Kidney (tissue), 14 donors: Measurements from ENCODE around the gene PRR36. TPM values are rescaled to one million over a fixed set of nuclear protein-coding genes. Genes with fewer than 3 reads are reported as not detected.
A peak's percentile ranks its signal among the peaks of the same experiment; 100 is the strongest.

Source experiments
- DNase-seq, 5 donors: peaks; one replicate each; pipeline ENCODE4 v3.0.0-alpha.2; 2013 to 2020
- FAIRE-seq: peaks from 2 replicates; lab custom pipeline; 2012; peaks lifted over from hg19 to GRCh38; lab: Jason Lieb, UNC
- H3K27ac ChIP-seq, 2 donors: one replicate each; pipeline ENCODE4 v1.7.0; 2013; ENCODE audit warnings: low read depth in 2 of 2, low read length in 2 of 2, inconsistent platforms in 1 of 2
- H3K27me3 ChIP-seq: one replicate; pipeline ENCODE4 v1.7.1; 2013; ENCODE audit warnings: low read length, inconsistent platforms; ENCODE audit not compliant: control insufficient read depth, insufficient read depth
- H3K36me3 ChIP-seq, 3 donors: one replicate each; pipeline versions ENCODE4 v1.7.0 to v1.7.1; 2013; ENCODE audit warnings: low read length in 3 of 3, control low read depth in 1 of 3, inconsistent platforms in 1 of 3; ENCODE audit not compliant: insufficient read depth in 3 of 3, control insufficient read depth in 2 of 3
- H3K4me1 ChIP-seq, 3 donors: one replicate each; pipeline versions ENCODE4 v1.7.0 to v1.7.1; 2013; ENCODE audit warnings: low read length in 3 of 3, inconsistent platforms in 1 of 3, low read depth in 1 of 3; ENCODE audit not compliant: control insufficient read depth in 2 of 3, insufficient read depth in 2 of 3
- H3K4me3 ChIP-seq, 3 donors: one replicate each; pipeline versions ENCODE4 v1.7.0 to v1.8.1; 2013; ENCODE audit warnings: low read length in 3 of 3, control low read depth in 1 of 3, inconsistent platforms in 1 of 3
- H3K9ac ChIP-seq, 3 donors: one replicate each; pipeline versions ENCODE4 v1.7.0 to v1.7.1; 2013; ENCODE audit warnings: low read length in 3 of 3, control low read depth in 1 of 3, inconsistent platforms in 1 of 3
- H3K9me3 ChIP-seq, 3 donors: one replicate each; pipeline versions ENCODE4 v1.7.0 to v1.7.1; 2013; ENCODE audit warnings: low read length in 3 of 3, control low read depth in 1 of 3, inconsistent platforms in 1 of 3; ENCODE audit not compliant: control insufficient read depth in 2 of 3, insufficient read depth in 1 of 3
- CTCF ChIP-seq: IDR thresholded peaks from 3 replicates; pipeline ENCODE4 v1.5.1; 2012; ENCODE audit warnings: mild to moderate bottlenecking, moderate library complexity, borderline replicate concordance; ENCODE audit not compliant: insufficient read depth; ENCODE audit errors: extremely low read depth
- intact Hi-C: fragments of 100-400 bp; cut with DNase I; formaldehyde crosslinking; loops from one replicate; pipeline ENCODE4 v1.11.1; 2022
- polyA plus RNA-seq: library from polyadenylated mRNA; stranded (reverse); fragments of 350-450 nt; fragmentation: Illumina TruSeq; extraction: RNeasy Lipid Tissue Mini Kit (QIAGEN cat#74804); gene quantifications from one replicate; pipeline ENCODE4 v1.2.3, GENCODE V29; 2014; ENCODE audit warnings: low read depth, low replicate concordance; ENCODE audit not compliant: insufficient read depth
- total RNA-seq: library from RNA; stranded (reverse); fragmentation: NEBNext Ultra II Directional; extraction: Animal tissue kit (Norgen Biotek cat#: 25700); gene quantifications from one replicate; pipeline ENCODE4 v1.2.1, GENCODE V29; 2021
- donor health status: control.
- donor health status: control.
- donor health status: control.
- donor health status: control.
- donor health status: control.
- donor health status: DM: yes; HTN: yes; CAD: no.
- donor health status: Normal renal cell carcinoma (clear cell type).

The PRR36 gene
- total and polyA plus RNA-seq, 2 donors from 2014 or later: 1.1 to 4.2 TPM

GRCh38 chr19:7864690-7865074 lies 9.5 kb downstream of the PRR36 start:
- Histone ChIP-seq H3K27me3 (peaks cover 3% of the 10 kb centered on the region), H3K4me3 (no peak overlapping the region), H3K4me1 (peaks cover 0 to 6% (median 3%) of the 10 kb centered on the region in 3 donors), H3K9me3 (no peaks in the 10 kb centered on the region), H3K9ac (no peak overlapping the region), H3K27ac (no peak overlapping the region), H3K36me3 (no peaks in the 10 kb centered on the region)
- intact Hi-C loops: no loop called here
- DNase-seq (peak in 2 of 5 donors; percentile 54 to 57), FAIRE-seq (no peak)
- no peak for TF ChIP-seq CTCF

DNA sequence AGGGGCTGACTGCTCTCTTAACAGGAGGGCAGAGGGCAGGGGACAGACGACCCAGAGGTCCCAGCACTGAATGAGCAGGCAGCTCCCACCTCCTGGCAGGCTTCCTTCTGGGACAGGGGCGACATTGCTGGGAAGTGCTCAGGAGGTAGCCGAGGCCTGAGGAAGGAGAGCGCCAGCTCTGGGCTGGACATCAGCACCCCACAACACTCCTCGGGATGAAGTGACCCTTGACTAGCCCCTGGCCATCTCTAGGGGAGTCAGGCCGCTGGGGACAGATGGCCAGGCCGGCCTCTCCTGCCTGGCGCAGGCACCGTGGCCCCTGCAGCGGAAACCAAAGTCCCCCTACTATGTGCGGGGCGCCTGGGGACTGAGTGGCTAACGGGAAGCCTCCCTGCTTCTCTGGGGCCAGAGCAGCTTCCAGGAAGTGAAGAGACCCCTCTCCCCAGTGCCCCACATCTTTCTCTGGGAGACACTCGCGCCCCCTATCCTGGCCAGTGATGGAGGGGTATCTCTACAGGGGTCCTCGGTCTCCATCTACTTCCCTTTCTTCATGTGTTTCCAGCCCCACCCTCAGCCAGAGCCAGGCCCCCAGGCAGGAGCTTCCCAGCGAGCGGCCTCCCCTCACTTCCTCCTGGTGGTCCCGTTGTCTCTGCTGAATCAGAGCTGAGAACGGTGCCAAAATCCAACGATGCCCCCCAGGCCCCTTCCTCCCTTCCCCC lies 10.1 kb downstream of the PRR36 start:
- Histone ChIP-seq H3K9ac (no peak overlapping the region), H3K36me3 (no peaks in the 10 kb centered on the region), H3K4me3 (no peak overlapping the region), H3K27me3 (peaks cover 3% of the 10 kb centered on the region), H3K9me3 (no peaks in the 10 kb centered on the region), H3K27ac (no peak overlapping the region), H3K4me1 (peaks cover 0 to 6% (median 3%) of the 10 kb centered on the region in 3 donors)
- DNase-seq (peak in 2 of 5 donors; percentile 60 to 65), FAIRE-seq (no peak)
- intact Hi-C loops: no loop called here
- no peak for TF ChIP-seq CTCF

DNA sequence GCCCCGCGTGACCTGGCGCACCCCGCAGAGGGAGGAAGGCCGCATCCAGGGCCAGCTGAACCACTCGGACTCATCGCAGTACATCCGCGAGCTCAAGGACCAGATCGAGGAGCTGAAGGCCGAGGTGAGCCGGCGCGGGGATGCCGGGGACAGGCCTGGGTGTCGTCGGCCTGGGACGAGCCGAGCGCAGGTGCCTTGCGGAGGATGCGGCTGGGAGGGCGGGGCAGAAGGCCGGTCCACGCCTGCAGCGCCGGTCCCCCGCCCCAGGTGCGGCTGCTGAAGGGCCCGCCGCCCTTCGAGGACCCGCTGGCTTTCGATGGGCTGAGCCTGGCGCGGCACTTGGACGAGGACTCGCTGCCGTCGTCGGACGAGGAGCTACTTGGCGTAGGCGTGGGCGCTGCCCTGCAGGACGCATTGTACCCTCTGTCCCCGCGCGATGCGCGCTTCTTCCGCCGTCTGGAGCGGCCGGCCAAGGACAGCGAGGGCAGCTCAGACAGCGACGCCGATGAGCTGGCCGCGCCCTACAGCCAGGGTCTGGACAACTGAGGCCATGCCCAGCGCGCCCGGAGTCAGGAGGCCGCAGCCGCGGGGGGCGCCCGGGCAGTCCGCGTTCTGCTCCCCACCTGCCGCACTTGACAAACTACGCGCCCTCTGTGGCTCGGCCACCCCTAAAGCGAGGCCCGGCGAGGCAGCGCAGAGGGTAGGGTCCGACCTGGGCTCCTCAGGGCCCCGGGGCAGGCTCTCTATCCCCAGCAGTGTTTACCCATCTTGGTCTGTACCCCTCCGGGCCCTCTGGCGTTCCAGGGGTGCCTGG lies 10.8 kb downstream of the PRR36 start:
- Histone ChIP-seq H3K4me3 (no peak overlapping the region), H3K27me3 (peaks cover 3% of the 10 kb centered on the region), H3K4me1 (peaks cover 0 to 3% (median 0%) of the 10 kb centered on the region in 3 donors), H3K36me3 (no peaks in the 10 kb centered on the region), H3K27ac (no peak overlapping the region), H3K9ac (no peak overlapping the region), H3K9me3 (no peaks in the 10 kb centered on the region)
- FAIRE-seq (no peak), DNase-seq (peak in 3 of 5 donors; percentile 14 to 84 (median 77))
- intact Hi-C loops: no loop called here
- TF ChIP-seq CTCF: no peak
